ENCODE results near the gene DGKI.

DNA sequence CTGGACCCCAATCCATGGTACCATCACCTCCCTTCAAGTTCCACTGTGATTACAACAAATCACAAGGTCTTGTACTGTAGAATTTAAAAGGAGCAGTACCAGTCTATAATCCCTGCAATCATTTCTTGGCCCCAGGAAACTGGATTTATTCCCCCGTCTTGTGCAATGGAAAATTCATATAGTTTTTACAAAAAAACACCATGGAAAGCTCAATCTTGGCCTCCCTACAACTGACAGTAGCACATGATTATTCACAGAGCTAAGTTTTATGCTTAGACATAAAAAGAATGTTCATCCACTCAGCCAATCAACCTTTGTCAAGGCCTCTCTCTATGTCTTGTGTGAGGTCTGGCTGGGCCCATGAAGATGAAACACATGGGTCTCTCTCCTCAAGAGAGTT, 10.2 kb downstream of the DGKI start:
- TF ChIP-seq, protein P1, sequence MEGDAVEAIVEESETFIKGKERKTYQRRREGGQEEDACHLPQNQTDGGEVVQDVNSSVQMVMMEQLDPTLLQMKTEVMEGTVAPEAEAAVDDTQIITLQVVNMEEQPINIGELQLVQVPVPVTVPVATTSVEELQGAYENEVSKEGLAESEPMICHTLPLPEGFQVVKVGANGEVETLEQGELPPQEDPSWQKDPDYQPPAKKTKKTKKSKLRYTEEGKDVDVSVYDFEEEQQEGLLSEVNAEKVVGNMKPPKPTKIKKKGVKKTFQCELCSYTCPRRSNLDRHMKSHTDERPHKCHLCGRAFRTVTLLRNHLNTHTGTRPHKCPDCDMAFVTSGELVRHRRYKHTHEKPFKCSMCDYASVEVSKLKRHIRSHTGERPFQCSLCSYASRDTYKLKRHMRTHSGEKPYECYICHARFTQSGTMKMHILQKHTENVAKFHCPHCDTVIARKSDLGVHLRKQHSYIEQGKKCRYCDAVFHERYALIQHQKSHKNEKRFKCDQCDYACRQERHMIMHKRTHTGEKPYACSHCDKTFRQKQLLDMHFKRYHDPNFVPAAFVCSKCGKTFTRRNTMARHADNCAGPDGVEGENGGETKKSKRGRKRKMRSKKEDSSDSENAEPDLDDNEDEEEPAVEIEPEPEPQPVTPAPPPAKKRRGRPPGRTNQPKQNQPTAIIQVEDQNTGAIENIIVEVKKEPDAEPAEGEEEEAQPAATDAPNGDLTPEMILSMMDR (IDR thresholded peaks at IDR 0.05; ENCODE audit: low read length): no peak
- TF ChIP-seq EZH2 (IDR thresholded peaks at IDR 0.05; ENCODE audit: borderline replicate concordance, low read length): no peak
